ENCODE results near the gene CDCP1.

The CDCP1 gene

DNA sequence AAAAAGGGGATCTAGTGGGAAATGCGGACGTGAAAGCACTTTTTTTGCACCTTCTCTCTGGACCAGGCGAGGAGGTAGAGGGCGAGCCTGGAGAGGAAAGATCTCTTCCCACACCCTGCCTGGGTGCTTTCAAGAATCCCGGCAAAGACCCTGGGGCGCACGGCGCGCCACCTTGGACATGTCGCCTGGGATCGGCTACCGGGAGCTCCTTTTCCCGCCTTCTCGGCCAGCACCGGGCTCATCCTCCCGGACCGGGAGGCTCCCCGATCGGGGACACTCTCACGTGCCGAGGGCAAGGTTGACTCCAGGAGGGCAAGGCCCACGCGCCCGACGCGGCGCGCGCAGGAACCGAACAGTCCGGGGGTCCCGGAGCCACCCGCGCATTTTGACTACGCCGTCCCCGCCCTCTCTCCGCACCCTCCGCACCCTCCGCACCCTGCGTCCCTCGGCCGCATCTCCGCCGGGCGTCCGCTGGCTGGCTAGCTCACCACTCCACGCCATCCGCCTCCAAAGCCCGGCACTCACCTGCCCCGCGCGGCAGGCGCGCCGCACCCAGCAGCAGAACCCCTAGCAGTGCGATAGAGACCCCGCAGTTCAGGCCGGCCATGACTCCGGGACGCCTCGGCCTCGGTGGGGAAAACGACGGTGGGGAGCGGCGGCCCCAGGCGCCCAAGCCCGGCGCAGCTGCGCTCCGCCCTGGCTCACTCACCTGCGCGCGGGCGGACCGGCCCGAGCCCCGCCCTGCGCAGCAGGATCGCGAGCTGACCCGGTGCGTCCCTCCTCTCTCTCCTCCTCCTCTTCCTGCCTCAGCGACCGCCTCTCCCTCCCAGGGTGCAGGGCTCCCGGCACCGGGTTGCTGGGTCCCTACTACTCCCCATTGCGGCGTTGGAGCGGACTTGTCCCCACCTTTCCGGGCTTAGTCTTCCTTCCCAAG, at the start of gene CDCP1:
CDCP1 (minus strand) TSS at position 698 of the 934 bp plus-strand sequence; CDS start at position 607, 91 bp downstream.
- no peak for DNase-seq

DNA sequence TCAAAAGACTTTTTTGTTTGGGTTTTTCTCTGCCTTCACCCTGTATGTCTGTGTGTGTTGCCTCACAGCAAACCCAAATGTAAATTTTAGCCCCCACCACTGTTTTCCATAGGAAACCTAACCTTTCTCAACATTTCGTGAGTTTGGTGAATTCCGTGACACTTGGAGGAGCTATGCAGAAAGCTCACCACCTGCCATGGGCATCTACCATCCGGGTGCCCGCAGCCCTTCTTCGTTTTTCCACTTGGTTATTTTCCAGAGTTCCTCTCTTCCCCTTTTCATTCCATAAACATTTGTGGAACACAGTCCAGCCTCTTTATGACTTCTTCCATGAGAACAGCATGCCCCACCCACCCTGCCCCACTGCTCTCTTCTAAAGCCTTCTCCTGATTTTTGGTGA, 48.6 kb upstream of the CDCP1 start:
- DNase-seq, result no peak

DNA sequence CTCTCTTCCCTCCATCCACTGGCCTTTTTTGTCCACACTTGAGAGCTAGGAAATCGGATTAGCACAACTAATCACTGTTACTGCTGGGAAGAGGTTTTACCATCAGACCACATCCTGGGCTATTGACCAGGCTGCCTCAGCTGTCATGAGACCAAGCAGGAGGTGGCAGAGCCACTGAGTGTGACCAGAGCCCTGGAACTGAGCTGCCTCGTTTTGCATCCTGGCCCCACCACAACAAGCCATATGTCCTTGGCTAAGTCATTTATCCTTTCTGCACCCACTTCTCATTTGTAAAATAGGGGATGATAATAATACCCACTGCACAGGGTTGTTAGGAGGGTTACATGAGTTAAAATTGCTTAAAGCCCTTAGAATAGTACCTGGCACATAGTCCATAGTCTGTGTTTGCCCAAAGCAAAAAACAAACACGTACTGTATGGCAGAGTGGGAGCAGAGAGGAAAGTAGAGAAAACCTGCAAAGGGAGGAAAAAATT, 45.8 kb upstream of the CDCP1 start:
- no peak for DNase-seq

DNA sequence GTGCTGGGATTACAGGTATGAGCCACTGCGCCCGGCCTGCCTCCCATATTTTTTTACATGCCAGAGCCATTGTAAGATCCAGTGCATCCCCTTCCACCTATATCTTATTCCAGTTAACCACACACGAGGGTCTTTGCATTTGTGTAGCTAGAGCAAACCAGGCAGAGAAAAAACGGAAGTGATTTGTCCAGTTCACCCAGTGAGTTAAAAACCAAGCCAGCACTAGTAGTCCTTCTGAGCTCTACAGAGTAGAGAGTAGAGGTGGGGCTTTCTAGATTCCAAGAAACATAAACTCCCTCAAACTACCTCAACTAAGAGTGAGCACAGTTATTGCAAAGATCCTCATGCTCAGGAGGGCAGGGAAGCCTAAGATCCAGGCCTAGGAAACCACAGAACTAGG, 45.2 kb upstream of the CDCP1 start:
- DNase-seq, result no peak

GRCh38 chr3:45188719-45189659, 42.8 kb upstream of the CDCP1 start:
- no peak for DNase-seq

- no peak for DNase-seq
These were observed 41.5 kb upstream of the CDCP1 start for GRCh38 chr3:45187694-45188141.

DNA sequence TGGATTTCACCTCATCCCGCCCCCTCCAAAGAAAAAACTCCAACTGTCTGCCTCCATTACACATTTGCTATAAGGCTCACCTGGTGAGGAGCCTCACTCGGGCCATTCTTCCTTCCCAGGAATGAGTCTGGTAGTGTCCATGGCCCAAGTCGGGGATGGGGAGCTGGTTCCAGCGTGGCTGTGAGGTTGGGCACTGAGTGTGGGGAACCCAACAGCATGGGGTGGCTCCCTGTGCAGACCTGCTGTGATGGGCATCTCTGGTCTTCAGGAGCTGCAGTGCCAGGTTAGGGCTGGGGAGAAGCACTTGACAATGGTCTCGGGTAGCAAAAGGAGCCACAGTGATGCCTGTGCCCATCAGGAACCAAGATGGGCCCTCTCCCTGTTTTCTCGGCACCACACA, 40.7 kb upstream of the CDCP1 start:
- no peak for DNase-seq

- DNase-seq, result no peak
These were observed 39.3 kb upstream of the CDCP1 start for GRCh38 chr3:45185461-45185860.

- no peak for DNase-seq
These were observed 38.9 kb upstream of the CDCP1 start for GRCh38 chr3:45185052-45185451.

DNA sequence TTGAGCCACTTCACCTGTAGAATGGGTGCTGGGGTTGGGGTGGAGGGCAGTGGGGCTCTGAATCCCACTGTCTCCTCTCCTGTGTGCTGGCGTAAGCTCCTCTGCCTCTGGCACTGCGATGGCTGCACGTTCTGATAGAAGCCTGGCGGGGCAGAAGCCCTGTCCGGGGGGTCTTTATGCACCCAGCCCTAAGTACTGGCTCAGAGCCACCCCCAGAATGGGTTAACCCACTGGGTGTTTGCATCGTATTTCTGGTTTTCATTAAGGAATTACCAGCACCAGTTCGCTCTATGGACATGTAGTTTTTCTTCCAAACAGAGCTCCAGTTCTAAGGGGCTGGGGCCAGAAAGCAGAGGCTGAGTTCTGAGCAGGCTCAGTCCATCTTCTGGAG, 37.7 kb upstream of the CDCP1 start:
- DNase-seq, result no peak

- no peak for DNase-seq
These were observed 37.0 kb upstream of the CDCP1 start for GRCh38 chr3:45182915-45183871.

- DNase-seq, result no peak
These were observed 35.3 kb upstream of the CDCP1 start for GRCh38 chr3:45181496-45181895.

DNA sequence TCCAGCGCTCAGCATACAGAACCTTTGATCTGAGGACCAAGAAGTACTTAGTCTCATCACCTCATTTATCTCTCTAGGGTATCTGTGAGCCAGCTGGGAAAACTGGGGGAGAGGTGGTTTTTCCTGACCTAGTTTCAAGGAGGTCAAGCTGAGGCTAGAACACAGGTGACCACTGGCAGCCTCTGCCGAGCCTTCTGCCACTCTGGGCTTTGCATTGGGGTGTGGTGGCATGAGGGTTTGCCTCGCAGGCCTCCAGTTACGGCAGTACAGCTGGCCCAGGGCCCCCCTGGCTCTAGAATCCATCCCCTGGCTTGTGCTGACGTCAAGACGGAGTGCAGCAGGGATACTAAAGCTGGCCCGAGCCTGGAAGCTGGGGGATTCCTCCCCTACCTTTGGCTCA, 34.7 kb upstream of the CDCP1 start:
- no peak for DNase-seq

DNA sequence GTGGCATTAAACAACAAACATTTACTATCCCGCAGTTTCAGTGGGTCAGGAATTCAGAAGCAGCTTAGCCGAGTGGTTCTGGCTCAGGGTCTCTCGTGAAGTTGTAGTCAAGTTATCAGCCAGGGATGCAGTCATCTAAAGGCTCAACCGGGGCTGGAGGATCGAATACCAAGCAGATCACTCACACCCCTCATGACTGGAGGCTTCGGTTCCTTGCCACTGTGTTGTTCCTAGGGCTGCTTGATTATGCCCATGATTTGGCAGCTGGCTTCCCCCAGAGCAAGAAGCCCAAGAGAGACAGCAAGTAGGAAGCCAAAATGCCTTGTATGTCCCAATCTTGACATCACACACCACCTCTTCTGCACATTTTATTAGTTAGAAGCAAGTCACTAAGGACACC, 33.9 kb upstream of the CDCP1 start:
- DNase-seq, result no peak

DNA sequence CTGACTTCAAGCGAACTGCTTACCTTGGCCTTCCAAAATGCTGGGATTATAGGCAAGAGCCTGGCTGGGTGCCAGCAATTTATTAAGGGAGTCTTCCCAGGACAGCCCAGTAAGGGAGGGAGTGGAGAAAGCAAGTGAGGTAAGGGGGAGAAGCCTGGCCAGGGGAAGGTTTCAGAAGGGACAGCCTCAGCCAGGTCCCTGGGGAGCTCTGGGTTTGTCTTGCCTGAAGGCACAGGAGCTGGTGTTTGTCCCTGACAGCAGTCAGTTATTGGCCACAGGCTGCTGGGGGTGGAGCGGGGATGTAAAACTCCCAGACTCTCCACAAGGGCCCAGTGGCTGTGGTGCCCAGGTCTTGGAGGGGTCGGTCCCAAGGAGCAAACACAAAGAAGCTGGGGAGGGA, 33.0 kb upstream of the CDCP1 start:
- DNase-seq, result no peak

GRCh38 chr3:45178183-45179023, 32.2 kb upstream of the CDCP1 start:
- no peak for DNase-seq

DNA sequence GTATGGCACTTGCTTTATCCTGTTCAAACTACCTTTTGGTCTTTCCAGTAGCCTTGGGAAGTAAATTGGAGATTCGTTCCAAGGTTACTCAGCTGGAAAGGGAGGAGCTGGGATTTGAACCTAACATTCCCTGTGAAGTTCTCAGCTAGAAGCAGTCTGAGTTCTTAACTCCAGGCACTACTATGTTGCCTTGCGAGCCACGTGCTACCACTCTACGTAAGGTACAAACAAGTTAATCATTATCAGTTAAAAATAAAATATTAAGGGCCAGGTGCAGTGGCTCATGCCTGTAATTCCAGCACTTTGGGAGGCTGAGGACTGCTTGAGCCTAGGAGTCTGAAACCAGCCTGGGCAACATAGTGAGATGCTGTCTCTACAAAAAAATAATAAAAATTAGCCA, 30.7 kb upstream of the CDCP1 start:
- DNase-seq, result no peak

DNA sequence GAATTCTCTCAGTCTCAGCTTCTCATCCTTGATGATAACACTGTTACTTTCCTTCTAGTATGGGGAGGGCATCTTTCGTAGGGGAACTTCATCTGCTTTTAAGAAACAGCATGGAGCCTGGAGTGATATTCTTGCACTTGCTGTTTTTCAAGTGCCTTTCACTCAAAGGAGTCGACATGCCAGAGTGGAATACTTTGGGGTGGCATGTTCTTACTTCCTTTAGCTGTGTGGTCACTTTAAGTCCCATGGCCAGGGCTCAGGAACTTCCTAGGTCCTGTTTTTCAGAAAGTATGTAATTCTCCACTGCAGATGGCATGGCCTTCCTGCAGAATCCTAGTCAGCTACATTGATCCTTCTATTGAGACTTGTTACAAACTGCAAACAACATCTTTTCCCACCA, 28.1 kb upstream of the CDCP1 start:
- no peak for DNase-seq

DNA sequence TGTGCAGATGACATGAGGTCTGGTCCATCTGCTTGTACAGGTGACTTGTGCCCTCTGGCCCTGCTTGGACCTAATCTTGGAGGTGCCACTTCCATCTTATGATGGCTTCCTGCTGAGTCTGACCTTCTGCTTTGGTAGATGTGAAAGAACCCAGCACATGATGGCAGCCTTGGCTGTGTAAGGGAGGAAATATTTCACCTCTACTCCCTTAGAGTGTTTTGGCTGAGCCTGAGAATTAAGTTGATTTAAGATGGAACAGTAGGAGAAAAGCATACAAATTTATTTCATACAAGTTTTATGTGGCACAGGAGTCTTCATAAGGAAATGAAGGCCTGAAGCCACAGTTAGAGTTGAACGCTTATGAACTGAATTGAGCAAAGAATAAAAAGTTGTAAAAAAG, 27.6 kb upstream of the CDCP1 start:
- no peak for DNase-seq

GRCh38 chr3:45171283-45171682, 25.1 kb upstream of the CDCP1 start:
- no peak for DNase-seq

DNA sequence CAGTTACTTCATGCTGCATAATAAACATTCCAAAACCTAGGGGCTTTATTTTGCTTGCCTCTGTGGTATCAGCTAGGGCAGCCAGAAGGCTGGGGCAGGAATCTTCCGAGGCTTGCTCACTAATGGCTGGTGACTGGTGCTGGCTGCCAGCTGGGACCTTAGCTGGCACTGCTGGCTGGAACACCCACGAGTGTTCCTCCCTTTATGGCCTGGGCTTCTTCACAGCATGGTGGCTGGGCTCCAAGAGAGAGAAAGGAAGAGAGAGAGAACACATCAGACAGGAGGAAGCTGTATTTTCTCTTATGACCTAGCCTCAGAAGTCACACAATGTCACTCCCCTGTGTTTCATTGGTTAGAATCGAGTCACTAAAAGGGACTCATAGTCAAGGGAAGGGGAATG, 23.9 kb upstream of the CDCP1 start:
- DNase-seq, result no peak

All from CD4-positive, alpha-beta T cell treated with Interleukin-1 beta for 1 hour (primary cell).